ENCODE data around the gene TMED5.

Gene TMED5

DNA sequence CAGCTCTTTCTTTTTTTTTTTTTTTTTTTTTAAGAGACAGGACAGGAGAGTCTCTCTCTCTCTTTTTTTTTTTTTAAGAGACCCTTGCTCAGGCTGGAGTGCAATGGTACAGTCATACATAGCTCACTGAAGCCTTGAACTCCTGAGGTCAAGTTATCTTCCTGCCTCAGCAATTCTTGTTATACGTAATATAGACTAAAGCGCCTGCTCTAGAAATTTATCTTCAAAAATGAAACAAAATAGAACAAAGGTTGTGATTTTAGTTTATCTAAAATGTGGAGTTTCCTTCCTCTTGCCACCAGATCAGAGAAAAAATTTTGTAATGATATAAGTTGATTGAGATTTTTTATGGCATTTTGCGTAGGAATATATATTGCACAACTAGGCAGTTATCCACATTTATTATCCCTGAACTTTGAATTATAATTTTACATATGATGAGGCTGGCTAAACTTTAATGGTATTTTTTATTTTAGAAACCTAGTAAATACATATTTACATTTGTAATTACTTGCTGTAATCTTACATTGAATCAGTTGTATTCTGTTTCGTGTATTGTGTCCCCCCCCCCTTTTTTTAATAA, 56.9 kb downstream of the TMED5 start:
- ATAC-seq: no peak

DNA sequence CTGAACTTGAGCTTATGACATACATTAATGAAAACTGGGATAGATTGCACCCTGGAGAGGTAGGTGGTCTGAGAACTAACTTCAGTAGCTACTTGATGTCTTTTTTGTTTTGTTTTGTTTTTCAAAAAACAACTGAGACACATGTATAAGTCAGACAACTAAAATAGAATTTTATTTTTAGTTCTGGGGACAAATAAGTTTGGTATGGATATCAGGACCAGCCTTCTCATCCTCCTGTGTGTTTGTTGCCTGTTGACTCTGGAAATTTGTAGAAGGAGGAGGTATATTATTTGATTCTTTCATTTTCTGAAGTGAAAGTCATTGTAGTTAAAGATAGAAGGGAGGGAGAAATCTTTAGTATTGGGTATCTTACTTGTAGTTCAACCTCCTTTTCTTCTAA, 59.6 kb downstream of the TMED5 start:
- no peak for DNase-seq
- no peak for ATAC-seq

More for the DNA sequence above, 56.9 kb downstream of the TMED5 start:
- no peak for DNase-seq

DNA sequence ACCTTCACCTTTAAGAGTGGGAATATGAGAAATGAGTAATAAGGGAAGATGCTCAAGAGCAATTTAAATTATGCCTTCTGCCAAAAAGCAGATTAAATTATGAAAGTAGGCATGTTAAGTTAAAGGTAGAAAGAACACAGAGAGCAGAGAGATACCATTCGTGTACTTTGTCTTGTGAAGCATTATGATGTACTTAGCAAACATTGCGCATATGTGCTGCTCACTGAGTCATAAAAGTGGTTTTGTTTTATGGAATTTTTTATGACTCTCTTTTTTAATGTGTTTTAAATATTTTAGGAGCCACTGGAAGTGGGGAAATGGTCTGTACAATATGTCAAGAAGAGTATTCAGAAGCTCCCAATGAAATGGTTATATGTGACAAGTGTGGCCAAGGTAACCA, 65.8 kb downstream of the TMED5 start:
- DNase-seq (no peak), ATAC-seq (no peak)

DNA sequence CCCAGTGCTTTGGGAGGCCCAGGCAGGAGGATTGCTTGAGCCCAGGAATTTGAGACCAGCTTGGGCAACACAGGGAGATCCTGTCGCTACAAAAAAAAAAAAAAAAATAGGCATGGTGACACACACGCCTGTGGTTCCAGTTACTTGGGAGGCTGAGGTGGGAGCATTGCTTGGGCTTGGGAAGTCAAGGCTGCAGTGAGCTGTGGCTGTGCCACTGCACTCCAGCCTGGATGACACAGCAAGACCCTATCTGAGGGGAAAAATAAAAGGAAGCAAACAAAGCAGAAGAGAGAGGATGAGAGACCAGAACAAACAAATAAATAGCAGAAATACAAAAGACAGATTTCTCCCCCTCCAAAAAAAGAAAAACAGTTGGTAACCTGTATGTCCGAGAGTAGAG, 67.1 kb downstream of the TMED5 start:
- ATAC-seq: no peak
- DNase-seq: no peak

DNA sequence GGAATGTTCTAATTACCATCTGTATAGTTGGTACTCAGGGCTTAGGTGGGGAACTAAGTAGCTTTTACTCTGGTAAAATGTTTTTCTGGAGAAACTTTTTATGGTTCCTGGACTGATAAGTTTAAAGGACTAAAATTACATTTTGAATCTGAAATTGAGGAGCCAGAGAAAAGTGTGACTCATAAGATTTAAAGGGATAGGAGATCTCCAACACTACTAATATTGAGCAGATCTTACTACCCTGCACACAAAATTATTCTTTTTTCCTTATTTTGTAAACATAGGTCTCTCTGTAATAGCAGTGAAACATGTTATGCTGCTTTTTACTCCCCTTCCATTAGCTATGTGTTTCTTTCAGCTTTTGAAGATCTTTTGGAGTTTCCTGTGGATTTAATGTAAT, 68.7 kb downstream of the TMED5 start:
- DNase-seq (no peak), ATAC-seq (no peak)

DNA sequence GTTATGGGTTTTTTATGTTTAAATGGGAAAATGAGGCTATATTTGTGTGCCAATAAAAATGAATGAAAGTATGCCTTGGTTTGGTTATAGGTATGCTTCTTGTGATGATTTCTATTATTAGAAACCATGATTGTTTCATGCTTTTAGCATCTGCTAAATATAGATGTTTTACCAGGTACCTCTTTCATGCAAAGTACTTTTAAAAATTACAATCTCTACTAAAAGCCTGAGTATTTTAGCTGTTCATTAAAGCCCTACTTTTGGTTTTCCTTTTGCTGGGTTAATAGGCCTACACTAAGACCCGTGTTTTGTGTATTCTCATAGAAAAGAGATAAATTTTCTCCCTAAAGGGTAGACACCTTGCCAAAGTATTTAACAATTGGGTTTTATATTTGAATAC, 69.1 kb downstream of the TMED5 start:
- ATAC-seq: no peak
- no peak for DNase-seq

DNA sequence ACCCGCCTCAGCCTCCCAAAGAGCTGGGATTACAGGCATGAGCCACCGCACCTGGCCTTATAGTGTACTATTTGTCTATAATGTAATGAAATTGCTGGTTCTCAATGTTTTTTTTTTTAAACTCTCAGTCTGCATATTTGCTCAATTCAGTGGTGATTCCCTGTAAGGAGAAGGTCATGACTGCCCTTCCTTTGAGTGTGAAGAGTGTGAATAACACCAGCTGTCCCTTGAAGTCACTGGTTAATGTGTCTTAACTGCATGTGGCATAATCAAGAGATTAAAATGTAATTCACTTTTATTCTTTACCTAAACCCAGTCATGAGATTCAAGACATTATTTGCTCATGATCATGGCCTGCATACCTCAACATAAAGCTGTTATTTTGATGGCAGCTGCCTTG, 70.6 kb downstream of the TMED5 start:
- ATAC-seq (no peak), DNase-seq (no peak)

DNA sequence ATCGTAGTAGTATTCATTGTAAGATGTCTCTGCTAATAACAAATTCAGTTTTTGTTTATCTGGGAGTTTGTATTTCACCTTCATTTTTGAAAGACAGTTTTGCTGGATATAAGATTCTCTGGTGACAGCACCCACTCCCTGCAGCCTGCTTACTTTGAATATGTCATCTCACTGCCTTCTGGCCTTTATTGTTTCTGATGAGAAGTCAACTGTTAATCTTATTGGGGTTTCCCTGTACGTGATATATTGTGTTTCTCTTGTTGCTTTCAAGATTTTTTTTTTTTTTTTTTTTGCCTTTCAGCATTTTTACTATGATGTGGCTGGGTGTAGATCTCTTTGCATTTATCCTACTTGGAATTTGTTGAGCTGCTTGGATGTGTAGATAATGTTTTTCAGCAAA, 71.9 kb downstream of the TMED5 start:
- ATAC-seq (no peak), DNase-seq (no peak)

DNA sequence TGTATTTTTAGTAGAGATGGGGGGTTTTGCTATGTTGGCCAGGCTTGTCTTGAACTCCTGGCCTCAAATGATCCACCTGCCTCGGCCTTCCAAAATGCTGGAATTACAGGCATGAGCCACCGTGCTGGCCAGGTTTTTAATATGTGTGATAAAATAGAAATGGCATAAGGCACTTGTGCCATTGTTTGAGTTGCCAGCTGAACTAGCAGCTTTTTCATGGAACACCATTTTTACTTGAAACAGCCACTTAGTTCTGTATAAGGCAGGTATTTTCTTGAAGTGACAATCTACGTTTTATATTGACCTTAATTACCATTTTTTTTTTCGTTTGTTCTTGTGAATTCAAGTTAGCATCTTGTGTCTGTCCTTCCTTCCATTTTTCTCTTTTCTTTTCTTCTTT, 72.8 kb downstream of the TMED5 start:
- ATAC-seq (no peak), DNase-seq (no peak)

DNA sequence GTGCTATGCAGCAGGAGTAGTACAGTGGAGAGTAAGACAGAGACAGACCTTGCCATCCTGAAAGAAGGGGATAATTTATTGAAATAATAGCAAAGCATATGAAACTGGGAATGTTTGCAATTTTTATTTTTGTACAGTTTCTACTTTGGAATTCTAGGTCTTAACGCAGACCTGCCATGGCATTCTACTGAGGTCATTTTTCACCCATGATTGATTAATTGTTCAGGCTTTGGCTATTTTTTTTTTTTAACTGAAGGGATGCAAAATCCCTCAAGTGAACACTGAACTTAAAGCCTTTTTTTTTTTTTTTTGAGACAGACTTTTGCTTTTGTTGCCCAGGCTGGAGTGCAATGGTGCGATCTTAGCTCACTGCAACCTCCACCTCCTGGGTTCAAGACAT, 74.0 kb downstream of the TMED5 start:
- DNase-seq (no peak), ATAC-seq (no peak)

DNA sequence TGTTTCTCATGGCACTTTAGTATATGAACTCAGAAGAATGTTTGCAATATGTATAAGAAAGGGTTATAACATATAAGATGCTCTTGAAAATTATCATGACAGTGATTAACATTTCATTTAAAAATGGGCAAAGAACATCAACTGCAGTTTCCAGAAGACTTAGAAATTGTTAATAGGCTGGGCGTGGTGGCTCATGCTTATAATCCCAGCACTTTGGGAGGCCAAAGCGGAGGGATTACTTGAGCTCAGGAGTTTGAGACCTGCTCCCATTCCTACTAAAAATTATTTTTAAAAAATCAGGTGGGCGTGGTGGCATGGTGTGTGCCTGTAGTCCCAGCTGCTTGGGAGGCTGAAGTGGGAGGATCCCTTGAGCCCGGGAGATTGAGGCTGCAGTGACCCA, 78.1 kb downstream of the TMED5 start:
- ATAC-seq: no peak
- DNase-seq: no peak
